H1 (cell line): Measurements from ENCODE around the gene SF3B3. TPM values are rescaled to one million over a fixed set of nuclear protein-coding genes. Genes with fewer than 3 reads are reported as not detected.

Source experiments
- CTCF ChIA-PET: fragments of 300-600 bp; sonication (Branson Sonifier 250); formaldehyde crosslinking; loops from one replicate; lab custom pipeline; 2021; ENCODE audit not compliant: partially characterized antibody; lab: Charles Lee
- POLR2A ChIA-PET: fragments of 300-600 bp; sonication (Branson Sonifier 250); formaldehyde crosslinking; loops from one replicate; lab custom pipeline; 2021; ENCODE audit warnings: inconsistent platforms; ENCODE audit not compliant: partially characterized antibody; lab: Charles Lee
- DNase-seq, 2 experiments: peaks; one replicate each; pipeline versions ENCODE4 v3.0.0 to v3.0.0-alpha.2; 2010 to 2022; ENCODE audit warnings: low spot score in 2 of 2, low read depth in 1 of 2, mixed read lengths in 1 of 2
- FAIRE-seq: peaks from 2 replicates; lab custom pipeline; 2011; peaks lifted over from hg19 to GRCh38; lab: Jason Lieb, UNC
- H2AFZ ChIP-seq: 2 replicates; pipeline ENCODE4 v1.8.1; 2012; ENCODE audit warnings: low read length, inconsistent platforms
- H2AK5ac ChIP-seq: 2 replicates; pipeline ENCODE4 v1.6.1; 2013; ENCODE audit warnings: low read depth, low read length
- H2BK120ac ChIP-seq: replicated peaks from 2 replicates; pipeline ENCODE3; 2013; ENCODE audit warnings: low read depth, low read length, inconsistent platforms
- H2BK12ac ChIP-seq: 2 replicates; pipeline ENCODE4 v1.6.1; 2013; ENCODE audit warnings: low read depth, low read length
- H2BK15ac ChIP-seq: 2 replicates; pipeline ENCODE4 v1.6.1; 2013; ENCODE audit warnings: low read length
- H2BK20ac ChIP-seq: 2 replicates; pipeline ENCODE4 v1.6.1; 2013; ENCODE audit warnings: low read length
- H2BK5ac ChIP-seq: 2 replicates; pipeline ENCODE4 v1.6.1; 2013; ENCODE audit warnings: low read depth, low read length
- H3K14ac ChIP-seq: 2 replicates; pipeline ENCODE4 v1.6.1; 2013; ENCODE audit warnings: inconsistent platforms; ENCODE audit not compliant: insufficient read length
- H3K18ac ChIP-seq: 2 replicates; pipeline ENCODE4 v1.6.1; 2013; ENCODE audit warnings: low read length; ENCODE audit errors: extremely low read depth
- H3K23ac ChIP-seq: 2 replicates; pipeline ENCODE4 v1.6.1; 2013; ENCODE audit warnings: inconsistent platforms; ENCODE audit not compliant: insufficient read length
- H3K23me2 ChIP-seq: 2 replicates; pipeline ENCODE4 v1.6.1; 2013; ENCODE audit warnings: low read depth, low read length
- H3K27ac ChIP-seq: 2 replicates; pipeline ENCODE4 v1.6.1; 2011; ENCODE audit warnings: low read depth, low read length, inconsistent platforms
- H3K27me3 ChIP-seq, 4 experiments: replicated peaks in 1 of 4; 1 replicate in 1 of 4; 2 replicates in 3 of 4; pipeline versions ENCODE4 v1.6.1 to v1.8.1; 2011 to 2013; ENCODE audit warnings: low read length in 3 of 4, mild to moderate bottlenecking in 3 of 4, inconsistent platforms in 2 of 4, mixed read lengths in 2 of 4, moderate library complexity in 1 of 4; ENCODE audit not compliant: control insufficient read depth in 3 of 4, insufficient read depth in 3 of 4; ENCODE audit errors: extremely low read depth in 1 of 4
- H3K36me3 ChIP-seq, 4 experiments: 2 replicates each; pipeline versions ENCODE4 v1.6.1 to v1.8.1; 2011 to 2013; ENCODE audit warnings: mild to moderate bottlenecking in 4 of 4, low read length in 3 of 4, moderate library complexity in 2 of 4, control low read depth in 1 of 4, inconsistent platforms in 1 of 4; ENCODE audit not compliant: insufficient read depth in 4 of 4, control insufficient read depth in 2 of 4
- H3K4ac ChIP-seq: replicated peaks from 2 replicates; pipeline ENCODE3; 2013; ENCODE audit warnings: low read length, low read depth, mixed read lengths, inconsistent platforms; ENCODE audit not compliant: insufficient read length
- H3K4me1 ChIP-seq, 4 experiments: replicated peaks in 1 of 4; 1 replicate in 1 of 4; 2 replicates in 3 of 4; pipeline versions ENCODE4 v1.6.1 to v1.8.1; 2011 to 2013; ENCODE audit warnings: low read length in 3 of 4, inconsistent platforms in 2 of 4, mixed read lengths in 1 of 4; ENCODE audit not compliant: insufficient read depth in 4 of 4, control insufficient read depth in 3 of 4
- H3K4me2 ChIP-seq, 2 experiments: 2 replicates each; pipeline versions ENCODE4 v1.6.1 to v1.8.1; 2011 to 2013; ENCODE audit warnings: low read depth in 2 of 2, low read length in 2 of 2, control low read depth in 1 of 2, inconsistent platforms in 1 of 2, mild to moderate bottlenecking in 1 of 2; ENCODE audit not compliant: insufficient read depth in 1 of 2
- H3K4me3 ChIP-seq, 4 experiments: fragments of 200-600, 300-600 bp in 1 of 4; sonication (generic), shearing (Covaris generic), sonication (Bioruptor Twin) in 1 of 4; 2 replicates each; pipeline versions ENCODE4 v1.5.1 to v1.8.1; 2011 to 2016; ENCODE audit warnings: low read length in 4 of 4, low read depth in 3 of 4, control low read depth in 2 of 4, inconsistent platforms in 2 of 4, mild to moderate bottlenecking in 2 of 4, mixed read lengths in 1 of 4, moderate library complexity in 1 of 4; ENCODE audit not compliant: insufficient read depth in 2 of 4; ENCODE audit errors: extremely low read depth in 1 of 4
- H3K56ac ChIP-seq: replicated peaks from 2 replicates; pipeline ENCODE3; 2013; ENCODE audit warnings: low read depth, mild to moderate bottlenecking, mixed read lengths, low read length, inconsistent platforms; ENCODE audit not compliant: insufficient read length
- H3K79me1 ChIP-seq: 2 replicates; pipeline ENCODE4 v1.6.1; 2013; ENCODE audit warnings: low read depth, low read length, control low read depth
- H3K79me2 ChIP-seq, 2 experiments: 2 replicates each; pipeline versions ENCODE4 v1.6.1 to v1.8.1; 2012 to 2013; ENCODE audit warnings: low read length in 2 of 2, mild to moderate bottlenecking in 2 of 2, inconsistent platforms in 1 of 2; ENCODE audit not compliant: insufficient read depth in 2 of 2, control insufficient read depth in 1 of 2
- H3K9ac ChIP-seq, 4 experiments: replicated peaks in 1 of 4; 1 replicate in 1 of 4; 2 replicates in 3 of 4; pipeline versions ENCODE4 v1.6.1 to v1.8.1; 2011 to 2013; ENCODE audit warnings: low read depth in 3 of 4, low read length in 3 of 4, control low read depth in 2 of 4, mild to moderate bottlenecking in 2 of 4, moderate library complexity in 2 of 4, inconsistent platforms in 1 of 4; ENCODE audit errors: extremely low read depth in 1 of 4
- H3K9me3 ChIP-seq, 2 experiments: 2 replicates each; pipeline versions ENCODE4 v1.6.1 to v1.8.1; 2012 to 2013; ENCODE audit warnings: mild to moderate bottlenecking in 2 of 2, moderate library complexity in 2 of 2, control low read depth in 1 of 2, inconsistent platforms in 1 of 2, low read depth in 1 of 2, low read length in 1 of 2, mixed read lengths in 1 of 2; ENCODE audit not compliant: insufficient read depth in 2 of 2
- H4K20me1 ChIP-seq, 2 experiments: replicated peaks in 1 of 2; 2 replicates each; pipeline versions ENCODE3 to v1.8.1; 2011 to 2013; ENCODE audit warnings: inconsistent platforms in 2 of 2, low read length in 2 of 2, mild to moderate bottlenecking in 1 of 2; ENCODE audit not compliant: insufficient read depth in 2 of 2, control insufficient read depth in 1 of 2
- H4K5ac ChIP-seq: 2 replicates; pipeline ENCODE4 v1.6.1; 2013; ENCODE audit warnings: low read length, low read depth, mixed read lengths, inconsistent platforms; ENCODE audit not compliant: insufficient read length
- H4K8ac ChIP-seq: 2 replicates; pipeline ENCODE4 v1.8.0; 2013; ENCODE audit warnings: mild to moderate bottlenecking, moderate library complexity, low read length, inconsistent platforms; ENCODE audit not compliant: insufficient read depth; ENCODE audit errors: extremely low read depth
- H4K91ac ChIP-seq: replicated peaks from 2 replicates; pipeline ENCODE3; 2013; ENCODE audit warnings: low read length, mixed read lengths, inconsistent platforms; ENCODE audit not compliant: insufficient read length
- CHD2 ChIP-seq: IDR thresholded peaks from 2 replicates; pipeline ENCODE4 v1.6.1; 2012; ENCODE audit warnings: low read length, improper control_type of control experiment
- EP300 ChIP-seq, 2 experiments: IDR thresholded peaks; 1 replicate in 1 of 2; 2 replicates in 1 of 2; pipeline ENCODE4 v1.6.1; 2011 to 2012; ENCODE audit warnings: low read depth in 2 of 2, low read length in 2 of 2, mild to moderate bottlenecking in 2 of 2, borderline replicate concordance in 1 of 2, inconsistent platforms in 1 of 2, moderate library complexity in 1 of 2
- KDM5A ChIP-seq: fragments of 200-600 bp; IDR thresholded peaks from 2 replicates; pipeline ENCODE4 v1.7.1; 2012; ENCODE audit warnings: mild to moderate bottlenecking, low read length, inconsistent platforms, mixed read lengths
- NANOG ChIP-seq: IDR thresholded peaks from 2 replicates; pipeline ENCODE4 v1.6.1; 2011; ENCODE audit warnings: low read length, low read depth, mild to moderate bottlenecking, inconsistent platforms; ENCODE audit not compliant: insufficient read depth, poor library complexity, severe bottlenecking
- NRF1 ChIP-seq: IDR thresholded peaks from 2 replicates; pipeline ENCODE4 v1.6.1; 2011; ENCODE audit warnings: mild to moderate bottlenecking, low read depth, low read length, improper control_type of control experiment
- PHF8 ChIP-seq: fragments of 200-600 bp; sonication (generic); conservative IDR thresholded peaks from 2 replicates; pipeline ENCODE4 v1.7.1; 2012; ENCODE audit warnings: low read depth, mild to moderate bottlenecking, inconsistent platforms, low read length, moderate library complexity
- SIN3A ChIP-seq, 2 experiments: IDR thresholded peaks in 1 of 2; conservative IDR thresholded peaks in 1 of 2; 2 replicates each; pipeline ENCODE4 v1.6.1; 2011 to 2012; ENCODE audit warnings: low read length in 2 of 2, improper control_type of control experiment in 1 of 2, low read depth in 1 of 2, mild to moderate bottlenecking in 1 of 2
- SIX5 ChIP-seq: IDR thresholded peaks from 2 replicates; pipeline ENCODE4 v1.6.1; 2011; ENCODE audit warnings: mild to moderate bottlenecking, low read depth, low read length
- YY1 ChIP-seq: IDR thresholded peaks from 2 replicates; pipeline ENCODE4 v1.6.1; 2011; ENCODE audit warnings: low read depth, mild to moderate bottlenecking, low read length
- WGBS, 2 experiments: shearing (Covaris generic) in 1 of 2; methylation state at CpG; one replicate each; pipeline versions ENCODE4 v1.1.6 to v1.1.7; 2013 to 2015; ENCODE audit warnings: low lambda C conversion rate in 2 of 2, mixed read lengths in 2 of 2, inconsistent platforms in 1 of 2, low coverage in 1 of 2, missing lambda C conversion rate in 1 of 2; ENCODE audit not compliant: insufficient replicate concordance in 2 of 2, insufficient coverage in 1 of 2, insufficient read length in 1 of 2; ENCODE audit errors: extremely low coverage in 1 of 2, missing lambda C conversion rate in 1 of 2; 5-methylcytosine and 5-hydroxymethylcytosine counted together
- polyA plus RNA-seq, 7 experiments: library from polyadenylated mRNA; depleted of rRNA in 3 of 7; stranded (reverse) in 5 of 7; unstranded in 2 of 7; fragments of >200 nt in 5 of 7; fragments of 200-250 nt in 2 of 7; gene quantifications; 1 replicate in 5 of 7; 2 replicates in 1 of 7; 4 replicates in 1 of 7; pipeline versions ENCODE4 v1.2.1 to v1.2.3, GENCODE V29; 2011 to 2013; ENCODE audit warnings: missing spikeins in 2 of 7, mixed read lengths in 2 of 7
- total RNA-seq: library from RNA; stranded (reverse); fragmentation: NEBNext Ultra II Directional; extraction: Animal tissue kit (Norgen Biotek cat#: 25700); gene quantifications from 2 replicates; pipeline ENCODE4 v1.2.1, GENCODE V29; 2021

SF3B3 gene
- total and polyA plus RNA-seq, 2 of the 8 experiments (the other 6 are each of a cell fraction or from before 2014, with no cell fraction given): 241 to 521 TPM

DNA sequence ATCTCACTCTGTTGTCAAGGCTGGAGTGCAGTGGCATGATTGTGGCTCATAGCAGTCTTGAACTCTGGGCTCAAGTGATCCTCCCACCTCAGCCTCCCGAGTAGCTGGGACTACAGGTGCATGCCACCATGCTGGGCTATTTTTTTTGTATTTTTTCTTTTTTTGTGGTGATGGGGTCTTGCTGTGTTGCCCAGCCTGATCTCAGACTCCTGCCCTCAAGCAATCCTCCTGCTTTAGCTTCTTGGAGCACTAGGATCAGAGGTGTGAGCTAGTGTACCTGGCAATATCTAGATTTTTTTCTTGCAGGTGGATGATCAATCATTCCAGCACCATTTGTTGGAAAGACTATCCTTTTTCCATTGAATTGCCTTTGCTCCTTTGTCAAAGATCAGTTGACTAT is 69.9 kb downstream of the SF3B3 start:
- no peak for DNase-seq
- H2BK120ac ChIP-seq: no peak overlapping the region
- H3K79me1 ChIP-seq: no peaks in the 10 kb centered on the region
- TF ChIP-seq EP300 (IDR thresholded peaks at IDR 0.05; ENCODE audit: borderline replicate concordance in 1 of 2, low read depth in 2 of 2, low read length in 2 of 2) (no peak), NANOG (no peak), CHD2 (no peak), YY1 (no peak), PHF8 (no peak), NRF1 (no peak), KDM5A (no peak), SIX5 (no peak), SIN3A (conservative IDR thresholded peaks at IDR 0.05 in 1 of 2, IDR thresholded peaks at IDR 0.05 in 1 of 2; ENCODE audit: low read depth in 1 of 2, low read length in 2 of 2) (no peak)
- TF ChIP-seq, all 59 proteins: peak for 0
- no peak overlapping the region for H3K14ac ChIP-seq
- H4K91ac ChIP-seq: no peak overlapping the region
- H2BK12ac ChIP-seq: no peak overlapping the region
- CTCF ChIA-PET: interaction anchor here (0.6 to 3.6 kb wide), 5 partner anchors 8 to 89 kb away, joined by 3 to 15 read pairs (median 4); no protein-coding TSS in a partner anchor
- POLR2A ChIA-PET: interaction anchor here (0.9 to 3.6 kb wide), 3 partner anchors 11 to 18 kb away, joined by 4 to 20 read pairs (median 4); no protein-coding TSS in a partner anchor
- H3K4me1 ChIP-seq: peaks cover 2 to 7% (median 3%) of the 10 kb centered on the region in 4 experiments; a peak in 4 of 7 replicates
- no peaks in the 10 kb centered on the region for H3K9me3 ChIP-seq
- H3K9ac ChIP-seq: no peak overlapping the region
- no peaks in the 10 kb centered on the region; the same call in 1 of the 2 replicates for H3K23me2 ChIP-seq
- no peak overlapping the region for H4K8ac ChIP-seq
- no peak overlapping the region for H3K4ac ChIP-seq
- H2AFZ ChIP-seq: no peak overlapping the region
- no peak overlapping the region for H2BK5ac ChIP-seq
- 100% methylated on average over 1 of the region's 1 CpG; no CpG with 5 or more reads in 1 of the 2 experiments for WGBS, 2 experiments
- no peak overlapping the region for H3K23ac ChIP-seq
- no peaks in the 10 kb centered on the region for H4K20me1 ChIP-seq
- no peak for FAIRE-seq
- H3K18ac ChIP-seq: no peak overlapping the region
- H3K36me3 ChIP-seq: no peaks in the 10 kb centered on the region
- no peak overlapping the region for H4K5ac ChIP-seq
- no peak overlapping the region for H3K4me3 ChIP-seq
- H3K56ac ChIP-seq: no peak overlapping the region
- no peak overlapping the region for H3K27ac ChIP-seq
- H3K79me2 ChIP-seq: no peaks in the 10 kb centered on the region
- H3K27me3 ChIP-seq: no peaks in the 10 kb centered on the region
- no peak overlapping the region for H3K4me2 ChIP-seq
- H2BK20ac ChIP-seq: no peak overlapping the region
- H2BK15ac ChIP-seq: no peak overlapping the region
- no peak overlapping the region for H2AK5ac ChIP-seq
